Superior temporal gyrus (tissue), 1 donor: Measurements from ENCODE around the gene SLC5A9.
"Not testable (repeated sequence)": the region's sequence is repeated elsewhere in the genome, so short reads cannot be mapped to it uniquely, and the experiment has no call there.

ENCODE experiments used
- DNase-seq: peaks from one replicate; pipeline ENCODE4 v3.0.0-alpha.2; 2016; ENCODE audit errors: extremely low spot score

Gene SLC5A9

GRCh38 chr1:48213462-48213861 lies 9.1 kb upstream of the SLC5A9 start:
- not testable (repeated sequence) for DNase-seq

GRCh38 chr1:48214366-48214765 lies 8.2 kb upstream of the SLC5A9 start:
- not testable (repeated sequence) for DNase-seq

- no peak for DNase-seq
Observed at GRCh38 chr1:48214820-48215219, 7.7 kb upstream of the SLC5A9 start.

GRCh38 chr1:48215222-48215621 lies 7.3 kb upstream of the SLC5A9 start:
- no peak for DNase-seq

DNA sequence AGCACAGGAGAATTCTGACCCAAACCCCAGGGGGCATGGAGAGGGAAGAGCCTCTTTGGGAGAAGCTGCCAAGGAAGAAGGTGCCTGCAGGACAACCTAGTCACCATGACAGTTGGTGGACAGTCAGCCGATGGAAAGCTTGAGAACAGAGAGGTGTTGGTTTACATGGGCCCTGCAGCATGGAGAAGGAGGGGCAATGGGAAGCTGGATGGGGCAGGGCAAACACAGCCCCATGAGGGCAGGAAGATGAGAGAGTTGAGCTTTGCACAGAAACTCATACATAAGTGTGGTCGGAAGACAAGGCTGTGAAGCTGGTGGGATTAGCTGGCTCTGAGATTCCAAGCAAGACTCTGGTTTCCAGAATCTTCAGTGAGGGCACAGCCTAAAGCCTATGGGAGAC lies 6.6 kb upstream of the SLC5A9 start:
- no peak for DNase-seq

GRCh38 chr1:48216313-48216712 lies 6.2 kb upstream of the SLC5A9 start:
- no peak for DNase-seq

GRCh38 chr1:48216941-48217340 lies 5.6 kb upstream of the SLC5A9 start:
- DNase-seq = no peak

GRCh38 chr1:48217856-48218255 lies 4.7 kb upstream of the SLC5A9 start:
- DNase-seq = no peak

DNA sequence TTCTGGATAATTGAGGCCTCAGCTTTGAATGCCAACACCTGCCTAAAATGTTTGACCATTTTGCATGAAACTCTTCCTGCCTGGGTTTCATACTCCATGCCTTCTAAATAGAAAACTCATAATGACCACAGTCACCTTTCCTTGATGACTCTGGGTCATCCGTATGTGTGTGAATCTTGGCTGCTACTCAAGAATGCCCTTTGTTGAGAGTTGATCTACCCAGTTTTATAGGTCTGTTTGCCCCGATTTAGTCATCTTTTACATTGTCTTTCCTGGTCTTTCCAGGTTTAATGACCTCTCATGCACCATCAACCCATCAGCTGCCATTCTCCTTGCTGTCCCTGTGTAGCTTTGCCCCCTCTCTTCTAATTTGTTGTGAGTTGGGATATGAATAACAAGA lies 2.7 kb upstream of the SLC5A9 start:
- DNase-seq = no peak

- DNase-seq = no peak
Observed at GRCh38 chr1:48221122-48221521, 1.4 kb upstream of the SLC5A9 start.

DNA sequence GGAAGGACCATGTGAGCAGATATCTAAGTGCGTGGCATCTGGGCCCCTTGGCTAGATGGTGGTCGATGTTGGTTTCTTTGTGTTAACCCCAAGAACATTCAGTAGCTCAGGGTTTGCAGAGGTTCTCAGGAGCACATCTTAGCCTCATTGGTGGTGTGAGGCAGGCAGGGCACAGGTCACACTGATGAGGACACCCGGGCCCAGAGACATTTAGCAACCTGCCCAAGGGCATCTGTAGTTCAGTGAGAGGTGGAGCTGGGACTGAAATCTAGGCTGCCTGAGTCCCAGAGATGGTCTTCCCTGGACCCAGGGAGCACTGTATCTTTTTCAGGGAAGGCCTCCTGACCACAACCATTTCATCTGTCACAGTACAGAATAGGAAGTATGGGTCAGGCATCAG lies 859 bp upstream of the SLC5A9 start:
- no peak for DNase-seq

DNA sequence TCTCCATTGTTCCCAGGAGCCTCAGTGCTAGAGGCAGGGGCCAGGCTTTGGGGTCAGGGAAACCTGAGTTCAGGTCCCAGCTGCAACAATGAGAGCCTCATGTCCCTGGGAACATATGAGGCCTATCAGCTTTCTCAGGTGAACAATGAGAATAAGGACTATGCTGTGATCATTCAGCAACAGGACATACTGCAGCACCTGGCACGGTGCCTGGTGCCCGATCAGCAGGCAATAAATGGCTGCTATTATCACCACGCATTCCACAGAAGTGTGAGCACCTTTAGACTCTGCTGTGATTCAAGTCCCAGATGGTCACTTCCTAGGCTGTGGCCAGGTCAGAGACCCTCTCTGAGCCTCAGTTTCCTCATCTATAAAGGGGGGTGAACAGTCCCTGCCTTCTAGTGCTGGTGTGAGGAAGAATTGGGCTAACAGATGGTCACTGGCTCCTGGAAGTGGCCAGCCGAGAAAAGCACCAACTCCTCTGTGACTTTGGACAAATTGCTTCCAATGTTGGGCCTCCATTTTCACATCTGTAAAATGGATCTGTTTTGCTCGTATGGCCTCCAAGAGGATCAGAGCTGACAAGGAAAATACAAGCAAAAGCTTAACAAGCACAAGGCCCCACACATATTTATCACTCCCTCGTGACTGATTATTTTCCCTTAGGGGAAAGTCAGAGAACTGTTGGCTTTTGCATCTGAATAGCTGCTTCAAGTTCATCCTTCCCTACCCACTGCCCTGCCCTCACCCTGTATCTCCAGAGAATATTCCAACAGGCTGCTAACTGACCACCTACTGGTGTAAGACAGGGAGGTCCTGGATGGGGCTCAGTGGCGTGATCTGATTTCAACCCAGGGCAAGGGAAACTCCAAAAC lies 1.1 kb downstream of the SLC5A9 start:
- DNase-seq = no peak

- DNase-seq = no peak
Observed at GRCh38 chr1:48224791-48225190, 2.3 kb downstream of the SLC5A9 start.

GRCh38 chr1:48225579-48225978 lies 3.1 kb downstream of the SLC5A9 start:
- DNase-seq = no peak

DNA sequence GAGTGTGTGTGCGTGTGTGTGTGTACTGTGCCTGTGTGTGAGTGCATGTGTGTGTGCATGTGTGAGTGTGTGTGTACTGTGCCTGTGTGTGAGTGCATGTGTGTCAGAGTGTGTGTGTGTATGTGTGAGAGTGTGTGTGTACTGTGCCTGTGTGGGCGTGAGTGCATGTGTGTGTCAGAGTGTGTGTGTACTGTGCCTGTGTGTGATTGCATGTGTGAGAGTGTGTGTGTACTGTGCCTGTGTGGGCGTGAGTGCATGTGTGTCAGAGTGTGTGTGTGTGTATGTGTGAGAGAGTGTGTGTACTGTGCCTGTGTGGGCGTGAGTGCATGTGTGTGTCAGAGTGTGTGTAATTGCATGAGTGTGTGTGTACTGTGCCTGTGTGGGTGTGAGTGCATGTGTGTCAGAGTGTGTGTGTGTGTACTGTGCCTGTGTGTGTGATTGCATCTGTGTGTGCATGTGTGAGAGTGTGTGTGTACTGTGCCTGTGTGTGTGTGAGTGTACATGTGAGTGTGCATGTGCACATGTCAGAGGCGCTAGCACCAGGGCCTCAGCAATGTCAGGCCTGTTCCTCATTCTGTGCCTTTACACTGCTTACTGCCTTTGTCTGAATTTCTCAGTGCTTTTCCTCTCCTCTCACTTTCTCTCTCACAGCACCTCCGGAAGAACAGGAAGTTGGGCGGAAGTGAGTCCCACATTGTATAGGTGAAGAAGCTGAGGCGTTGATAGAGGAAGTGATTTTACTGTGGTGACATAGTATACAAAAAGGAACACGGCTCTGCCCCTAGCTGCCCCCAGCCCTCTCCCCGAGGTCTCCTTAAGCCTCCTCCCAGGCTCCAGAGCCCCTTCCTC lies 4.9 kb downstream of the SLC5A9 start:
- DNase-seq = no peak

- no peak for DNase-seq
Observed at GRCh38 chr1:48228156-48228555, 5.6 kb downstream of the SLC5A9 start.

DNA sequence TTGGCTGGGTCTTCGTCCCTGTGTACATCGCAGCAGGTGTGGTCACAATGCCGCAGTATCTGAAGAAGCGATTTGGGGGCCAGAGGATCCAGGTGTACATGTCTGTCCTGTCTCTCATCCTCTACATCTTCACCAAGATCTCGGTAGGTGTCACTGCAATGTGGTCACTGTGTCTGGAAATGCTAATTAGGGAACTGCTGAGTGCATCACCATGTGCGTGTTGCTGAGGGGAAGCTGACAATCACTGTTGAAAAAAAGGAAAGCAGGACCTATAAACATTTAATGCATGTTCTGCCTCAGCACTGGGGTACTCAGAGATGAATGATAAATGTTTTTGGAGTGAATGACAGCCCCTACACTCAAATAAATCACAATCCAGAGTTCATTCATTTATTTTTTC lies 6.8 kb downstream of the SLC5A9 start:
- no peak for DNase-seq

DNA sequence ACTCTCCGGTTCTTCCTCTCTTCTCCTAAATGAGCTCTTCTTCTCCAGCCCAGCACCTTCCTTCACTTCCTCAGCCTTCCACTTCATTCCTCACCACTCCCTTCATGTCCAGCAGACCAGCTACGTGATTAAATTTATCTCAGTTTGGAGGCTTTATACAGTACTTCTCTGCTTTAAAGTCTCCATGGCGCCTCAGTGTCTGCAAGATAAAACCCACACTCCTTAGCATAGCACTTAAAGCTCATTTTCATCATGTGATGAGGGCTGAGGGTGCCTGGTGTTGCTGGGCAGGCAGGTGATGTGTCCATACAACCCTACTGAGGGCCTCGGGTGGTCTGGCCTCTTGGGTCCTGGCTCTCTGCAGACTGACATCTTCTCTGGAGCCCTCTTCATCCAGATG lies 7.7 kb downstream of the SLC5A9 start:
- no peak for DNase-seq

GRCh38 chr1:48232722-48233121 lies 10.2 kb downstream of the SLC5A9 start:
- DNase-seq = no peak

DNA sequence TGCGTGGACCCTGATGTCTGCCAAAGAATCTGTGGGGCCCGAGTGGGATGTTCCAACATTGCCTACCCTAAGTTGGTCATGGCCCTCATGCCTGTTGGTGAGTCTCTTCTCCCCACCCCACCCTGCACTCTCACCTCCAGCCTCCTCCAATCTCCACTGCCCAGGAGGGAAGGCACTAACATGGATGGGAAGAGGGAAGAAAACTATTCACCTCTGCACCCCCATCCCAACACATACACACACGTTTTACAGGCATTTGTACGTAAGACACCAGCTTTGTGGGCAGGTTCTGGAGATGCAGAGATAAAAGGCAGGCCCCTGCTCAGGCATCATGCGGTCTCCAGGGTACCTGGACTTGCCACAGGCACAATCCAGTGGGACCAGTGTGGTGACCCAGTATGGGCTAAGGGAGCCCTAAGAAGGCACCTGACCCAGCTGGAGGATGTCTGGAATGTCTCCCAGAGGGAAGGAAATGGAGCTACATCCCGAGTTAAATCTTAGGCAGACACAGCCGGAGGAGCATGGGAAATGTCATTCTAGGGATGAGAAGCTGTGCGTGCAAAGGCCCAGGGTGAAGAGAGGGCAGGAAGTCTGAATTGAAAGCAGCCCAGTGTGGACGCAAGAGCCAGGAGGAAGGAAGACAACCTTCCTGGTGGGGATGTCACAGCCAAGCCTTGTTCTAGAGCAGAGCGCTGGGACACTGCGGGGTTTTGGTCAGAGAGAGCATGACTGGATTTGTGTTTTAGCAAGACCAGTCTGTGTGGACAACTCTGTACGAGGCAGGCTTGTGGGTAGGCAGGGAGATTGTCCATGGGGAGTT lies 11.4 kb downstream of the SLC5A9 start:
- no peak for DNase-seq

- no peak for DNase-seq
Observed at GRCh38 chr1:48235652-48236051, 13.1 kb downstream of the SLC5A9 start.
